ELR (cell line): ENCODE data around the gene MIEN1.
"Not testable (repeated sequence)": the region's sequence is repeated elsewhere in the genome, so short reads cannot be mapped to it uniquely, and the experiment has no call there.

ENCODE experiments used
- DNase-seq: peaks from one replicate; pipeline ENCODE4 v3.0.0-alpha.2; 2015; ENCODE audit warnings: low read depth

Gene MIEN1

DNA sequence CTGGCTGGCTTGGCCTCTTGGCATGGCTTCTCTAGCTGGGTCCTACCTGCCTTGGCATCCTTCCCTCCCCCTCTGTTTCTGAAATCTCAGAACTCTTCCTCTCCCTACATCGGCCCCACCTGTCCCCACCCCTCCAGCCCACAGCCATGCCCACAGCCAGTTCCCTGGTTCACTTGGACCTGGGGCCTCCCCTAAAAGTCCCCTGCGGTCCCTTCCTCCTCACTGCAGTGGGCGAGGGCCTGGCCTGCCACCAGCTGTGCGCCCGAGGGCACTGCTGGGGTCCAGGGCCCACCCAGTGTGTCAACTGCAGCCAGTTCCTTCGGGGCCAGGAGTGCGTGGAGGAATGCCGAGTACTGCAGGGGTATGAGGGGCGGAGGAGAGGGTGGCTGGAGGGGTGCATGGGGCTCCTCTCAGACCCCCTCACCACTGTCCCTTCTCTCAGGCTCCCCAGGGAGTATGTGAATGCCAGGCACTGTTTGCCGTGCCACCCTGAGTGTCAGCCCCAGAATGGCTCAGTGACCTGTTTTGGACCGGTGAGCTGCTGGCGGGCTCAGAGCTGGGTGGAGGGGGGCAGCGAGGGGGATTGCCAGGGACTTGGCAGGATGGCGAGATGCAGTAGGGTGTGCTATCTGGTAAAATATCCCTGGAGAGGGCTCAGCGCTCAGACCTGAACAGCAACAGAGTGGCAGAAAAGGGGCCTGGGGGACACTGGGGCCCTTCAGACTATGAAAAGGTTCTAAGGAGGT lies 14.1 kb downstream of the MIEN1 start:
- no peak for DNase-seq

DNA sequence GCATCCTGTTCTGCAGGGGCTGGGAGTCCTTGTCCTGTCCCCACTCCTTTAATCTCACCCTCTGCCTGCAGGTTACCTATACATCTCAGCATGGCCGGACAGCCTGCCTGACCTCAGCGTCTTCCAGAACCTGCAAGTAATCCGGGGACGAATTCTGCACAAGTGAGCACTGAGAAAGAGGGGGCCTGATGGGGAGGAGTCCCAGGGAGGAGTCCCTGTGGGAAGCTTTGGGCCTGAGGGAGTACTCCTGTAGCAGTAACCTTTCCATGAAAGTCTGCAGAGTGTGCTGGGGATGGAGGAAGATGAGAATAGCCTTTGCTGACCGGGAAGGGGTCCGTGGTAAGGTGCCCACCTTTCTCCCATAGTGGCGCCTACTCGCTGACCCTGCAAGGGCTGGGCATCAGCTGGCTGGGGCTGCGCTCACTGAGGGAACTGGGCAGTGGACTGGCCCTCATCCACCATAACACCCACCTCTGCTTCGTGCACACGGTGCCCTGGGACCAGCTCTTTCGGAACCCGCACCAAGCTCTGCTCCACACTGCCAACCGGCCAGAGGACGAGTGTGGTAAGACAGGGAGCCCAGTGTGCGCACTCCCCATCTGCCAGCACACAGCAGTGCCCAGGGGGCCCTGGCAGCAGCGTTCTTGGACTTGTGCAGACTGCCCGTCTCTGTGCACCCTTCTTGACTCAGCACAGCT lies 14.8 kb downstream of the MIEN1 start:
- DNase-seq: no peak

DNA sequence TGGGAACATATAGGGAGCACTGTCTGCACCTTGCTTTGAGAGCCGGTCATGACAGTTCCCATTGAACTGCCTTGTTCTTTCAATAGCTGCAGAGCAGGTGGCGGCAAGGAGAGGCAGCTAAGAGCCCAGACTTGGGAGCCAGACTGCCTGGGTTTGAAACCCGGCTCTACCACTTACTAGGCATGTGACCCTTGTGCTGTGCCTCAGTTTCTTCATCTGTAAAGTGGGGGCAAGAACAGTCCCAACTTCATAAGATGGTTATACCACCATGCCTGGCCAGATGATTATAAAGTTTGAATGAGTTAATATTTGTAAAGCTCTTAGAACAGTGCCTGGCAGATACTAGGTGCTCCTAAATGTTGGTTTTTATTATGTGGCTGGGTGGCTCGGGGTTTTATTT lies 16.1 kb downstream of the MIEN1 start:
- no peak for DNase-seq

DNA sequence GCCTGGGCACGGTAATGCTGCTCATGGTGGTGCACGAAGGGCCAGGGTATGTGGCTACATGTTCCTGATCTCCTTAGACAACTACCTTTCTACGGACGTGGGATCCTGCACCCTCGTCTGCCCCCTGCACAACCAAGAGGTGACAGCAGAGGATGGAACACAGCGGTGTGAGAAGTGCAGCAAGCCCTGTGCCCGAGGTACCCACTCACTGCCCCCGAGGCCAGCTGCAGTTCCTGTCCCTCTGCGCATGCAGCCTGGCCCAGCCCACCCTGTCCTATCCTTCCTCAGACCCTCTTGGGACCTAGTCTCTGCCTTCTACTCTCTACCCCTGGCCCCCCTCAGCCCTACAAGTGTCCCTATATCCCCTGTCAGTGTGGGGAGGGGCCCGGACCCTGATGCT lies 18.5 kb downstream of the MIEN1 start:
- no peak for DNase-seq

DNA sequence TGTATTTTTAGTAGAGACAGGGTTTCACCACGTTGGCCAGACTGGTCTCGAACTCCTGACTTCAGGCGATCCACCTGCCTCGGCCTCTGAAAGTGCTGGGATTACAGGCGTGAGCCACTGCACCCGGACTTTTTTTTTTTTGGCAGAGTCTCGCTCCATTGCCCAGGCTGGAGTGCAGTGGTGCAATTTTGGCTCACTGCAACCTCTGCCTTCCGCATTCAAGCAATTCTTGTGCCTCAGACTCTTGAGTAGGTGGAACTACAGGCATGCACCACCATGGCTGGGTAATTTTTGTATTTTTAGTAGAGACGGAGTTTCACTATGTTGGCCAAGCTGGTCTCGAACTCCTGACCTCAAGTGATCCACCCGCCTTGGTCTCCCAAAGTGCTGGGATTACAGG lies 19.3 kb downstream of the MIEN1 start:
- DNase-seq: not testable (repeated sequence)

DNA sequence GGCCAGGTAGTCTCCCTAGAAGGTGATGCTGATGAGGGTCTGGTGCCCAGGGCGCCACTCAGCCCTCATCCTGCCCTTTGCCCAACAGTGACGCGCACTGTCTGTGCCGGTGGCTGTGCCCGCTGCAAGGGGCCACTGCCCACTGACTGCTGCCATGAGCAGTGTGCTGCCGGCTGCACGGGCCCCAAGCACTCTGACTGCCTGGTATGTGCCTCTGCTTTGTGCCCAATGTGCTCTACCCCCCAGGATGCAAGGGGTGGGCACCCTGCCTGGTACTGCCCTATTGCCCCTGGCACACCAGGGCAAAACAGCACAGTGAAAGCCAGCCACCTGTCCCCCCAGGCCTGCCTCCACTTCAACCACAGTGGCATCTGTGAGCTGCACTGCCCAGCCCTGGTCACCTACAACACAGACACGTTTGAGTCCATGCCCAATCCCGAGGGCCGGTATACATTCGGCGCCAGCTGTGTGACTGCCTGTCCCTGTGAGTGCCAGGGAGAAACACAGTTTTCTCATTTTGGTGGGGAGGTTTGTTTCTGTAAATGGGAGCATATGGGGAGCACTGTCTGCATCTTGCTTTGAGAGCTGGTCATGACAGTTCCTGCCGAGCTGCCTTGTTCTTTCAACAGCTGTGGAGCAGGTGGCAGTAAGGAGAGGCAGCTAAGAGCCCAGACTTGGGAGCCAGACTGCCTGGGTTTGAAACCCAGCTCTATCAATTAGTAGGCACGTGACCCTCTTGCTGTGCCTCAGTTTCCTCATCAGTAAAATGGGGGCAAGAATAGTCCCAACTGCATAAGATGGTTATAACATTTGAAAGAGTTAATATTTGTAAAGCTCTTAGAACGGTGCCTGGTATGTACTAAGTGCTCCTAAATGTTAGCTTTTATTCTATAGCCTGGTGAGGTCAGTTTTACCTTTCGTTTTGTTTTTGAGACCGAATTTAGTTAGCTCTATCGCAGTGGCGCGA lies 20.1 kb downstream of the MIEN1 start:
- no peak for DNase-seq

DNA sequence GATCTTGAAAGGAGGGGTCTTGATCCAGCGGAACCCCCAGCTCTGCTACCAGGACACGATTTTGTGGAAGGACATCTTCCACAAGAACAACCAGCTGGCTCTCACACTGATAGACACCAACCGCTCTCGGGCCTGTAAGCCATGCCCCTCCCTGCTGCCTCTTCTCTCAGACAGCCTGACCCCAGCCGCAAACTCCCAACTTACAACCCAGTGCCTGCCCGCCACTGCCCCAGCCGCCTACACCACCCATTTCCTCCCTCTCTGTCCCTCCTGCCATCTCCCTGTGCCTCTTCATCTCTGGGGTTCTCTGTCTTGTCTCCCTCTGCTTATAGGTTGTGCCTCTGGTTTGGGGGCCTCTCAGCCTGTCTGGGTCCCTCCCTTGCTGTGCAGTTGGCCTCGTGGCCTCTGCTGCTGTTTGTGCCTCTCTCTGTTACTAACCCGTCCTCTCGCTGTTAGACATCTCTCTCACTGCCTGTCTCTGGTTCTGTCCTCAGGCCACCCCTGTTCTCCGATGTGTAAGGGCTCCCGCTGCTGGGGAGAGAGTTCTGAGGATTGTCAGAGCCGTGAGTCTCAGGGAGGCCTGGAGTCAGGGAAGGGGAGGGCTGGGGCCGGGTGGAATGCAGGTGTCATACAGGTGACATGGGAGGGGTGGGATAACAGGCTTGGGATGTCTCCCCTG lies 20.9 kb downstream of the MIEN1 start:
- no peak for DNase-seq

DNA sequence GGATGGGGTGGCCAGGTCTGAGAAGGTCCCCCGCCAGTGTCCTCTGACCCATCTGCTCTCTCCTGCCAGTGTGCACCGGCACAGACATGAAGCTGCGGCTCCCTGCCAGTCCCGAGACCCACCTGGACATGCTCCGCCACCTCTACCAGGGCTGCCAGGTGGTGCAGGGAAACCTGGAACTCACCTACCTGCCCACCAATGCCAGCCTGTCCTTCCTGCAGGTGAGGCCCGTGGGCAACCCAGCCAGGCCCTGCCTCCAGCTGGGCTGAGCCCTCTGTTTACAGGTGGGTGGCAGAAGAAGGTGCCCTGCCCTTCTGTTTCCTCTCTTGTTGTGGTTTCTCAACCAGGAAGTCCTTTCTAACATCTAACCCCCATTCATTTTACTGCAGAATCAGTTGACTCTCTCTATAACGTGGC lies 23.4 kb downstream of the MIEN1 start:
- no peak for DNase-seq

DNA sequence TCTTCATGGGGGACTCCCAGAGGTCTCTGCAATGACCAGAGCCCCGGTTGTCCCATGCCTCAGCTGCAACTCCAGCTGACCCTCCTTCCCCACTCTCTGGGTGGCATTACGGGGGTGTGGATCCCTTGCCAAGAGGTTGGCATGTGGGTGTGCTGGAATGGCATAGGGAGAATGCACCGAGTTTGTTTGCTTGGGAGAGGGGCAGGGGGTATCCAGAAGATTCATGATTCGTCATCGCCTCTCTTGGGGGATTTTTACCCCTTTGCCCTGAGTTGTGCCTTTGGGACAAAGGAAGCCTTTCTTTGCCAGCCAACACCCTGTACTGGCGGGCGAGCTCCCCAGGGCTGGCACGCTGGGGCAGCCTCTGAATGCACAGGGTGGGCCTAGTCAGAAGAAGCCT lies 23.9 kb downstream of the MIEN1 start:
- no peak for DNase-seq

DNA sequence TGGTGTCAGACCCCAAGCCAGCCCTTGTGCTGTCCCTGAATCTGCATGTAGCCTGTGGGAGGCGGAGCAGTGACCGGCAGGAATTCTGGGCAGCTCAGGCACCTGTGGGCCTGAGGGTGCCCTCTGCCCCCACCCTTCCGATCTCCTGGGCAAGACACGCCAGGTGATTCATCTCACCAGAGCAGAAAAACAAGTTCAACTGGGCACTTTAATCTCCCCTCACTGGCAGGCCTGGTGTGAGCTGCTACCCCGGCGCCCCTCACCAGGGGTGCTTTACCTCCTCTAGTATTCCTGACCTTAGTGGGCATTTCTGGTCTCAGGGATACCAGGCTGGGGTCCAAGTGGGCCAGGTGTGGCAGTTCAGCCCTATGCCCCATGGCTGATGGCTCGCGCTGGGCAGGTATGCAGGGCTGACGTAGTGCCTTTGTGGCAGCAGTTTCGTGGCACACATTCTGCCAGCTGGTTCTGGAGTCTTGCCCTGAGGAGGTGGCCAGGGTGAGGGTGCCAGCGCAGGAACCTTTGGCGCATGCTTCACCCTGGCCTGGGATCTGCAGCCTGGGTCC lies 24.5 kb downstream of the MIEN1 start:
- no peak for DNase-seq

DNA sequence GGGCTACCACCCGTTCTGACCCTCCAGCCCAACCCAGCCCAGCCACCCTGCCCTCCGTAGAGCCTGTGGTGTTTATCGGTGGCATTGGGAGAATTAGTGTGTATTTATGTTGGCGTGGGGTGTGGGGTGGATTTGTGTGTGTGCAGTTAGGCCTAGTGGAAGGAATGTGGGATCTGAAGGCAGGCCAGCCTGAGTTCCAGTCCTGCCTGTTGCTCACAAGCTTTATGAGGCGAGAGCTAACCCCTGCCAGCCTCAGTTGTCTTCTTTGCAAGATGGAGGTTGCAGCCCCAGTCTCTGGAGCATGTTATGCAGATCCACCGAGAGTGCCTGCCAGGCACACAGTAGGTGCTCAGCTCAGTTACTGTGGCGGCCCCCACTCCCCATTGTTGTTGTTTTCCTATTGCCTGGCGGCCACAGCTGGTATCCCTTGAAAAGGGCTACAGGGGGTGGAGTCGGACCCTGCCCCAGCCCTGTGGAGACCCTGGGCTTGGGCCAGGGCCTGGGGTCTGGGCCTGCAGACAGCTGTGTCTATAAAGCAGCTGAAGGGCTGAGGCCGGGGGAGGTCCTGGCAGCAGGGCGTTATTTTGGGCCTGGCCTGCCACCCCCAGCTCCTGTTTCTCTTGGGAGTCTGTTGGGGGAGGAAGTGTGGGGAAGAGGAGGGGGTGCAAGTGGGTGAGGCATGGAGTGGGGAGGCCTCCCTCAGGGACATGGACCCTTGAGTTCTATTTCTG lies 25.3 kb downstream of the MIEN1 start:
- no peak for DNase-seq

DNA sequence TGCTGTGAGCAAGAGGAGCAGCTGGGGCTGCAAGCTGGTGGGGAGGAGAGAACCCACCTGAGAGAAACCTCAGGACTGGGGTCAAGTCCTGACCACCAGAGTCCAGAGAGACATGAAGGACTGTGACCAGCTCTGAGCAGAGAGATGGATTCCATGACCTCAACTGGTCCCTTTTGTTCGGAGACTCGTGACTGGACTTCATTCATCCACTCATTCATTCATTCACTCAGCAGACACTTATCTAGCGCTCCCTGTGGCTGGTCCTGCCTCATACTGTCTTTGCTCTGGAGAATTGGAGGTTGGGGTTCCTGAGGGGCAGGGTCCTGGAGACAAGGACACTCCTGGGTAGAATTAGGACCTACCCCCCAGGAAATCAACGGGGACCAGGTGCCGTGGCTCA lies 26.4 kb downstream of the MIEN1 start:
- DNase-seq: no peak

DNA sequence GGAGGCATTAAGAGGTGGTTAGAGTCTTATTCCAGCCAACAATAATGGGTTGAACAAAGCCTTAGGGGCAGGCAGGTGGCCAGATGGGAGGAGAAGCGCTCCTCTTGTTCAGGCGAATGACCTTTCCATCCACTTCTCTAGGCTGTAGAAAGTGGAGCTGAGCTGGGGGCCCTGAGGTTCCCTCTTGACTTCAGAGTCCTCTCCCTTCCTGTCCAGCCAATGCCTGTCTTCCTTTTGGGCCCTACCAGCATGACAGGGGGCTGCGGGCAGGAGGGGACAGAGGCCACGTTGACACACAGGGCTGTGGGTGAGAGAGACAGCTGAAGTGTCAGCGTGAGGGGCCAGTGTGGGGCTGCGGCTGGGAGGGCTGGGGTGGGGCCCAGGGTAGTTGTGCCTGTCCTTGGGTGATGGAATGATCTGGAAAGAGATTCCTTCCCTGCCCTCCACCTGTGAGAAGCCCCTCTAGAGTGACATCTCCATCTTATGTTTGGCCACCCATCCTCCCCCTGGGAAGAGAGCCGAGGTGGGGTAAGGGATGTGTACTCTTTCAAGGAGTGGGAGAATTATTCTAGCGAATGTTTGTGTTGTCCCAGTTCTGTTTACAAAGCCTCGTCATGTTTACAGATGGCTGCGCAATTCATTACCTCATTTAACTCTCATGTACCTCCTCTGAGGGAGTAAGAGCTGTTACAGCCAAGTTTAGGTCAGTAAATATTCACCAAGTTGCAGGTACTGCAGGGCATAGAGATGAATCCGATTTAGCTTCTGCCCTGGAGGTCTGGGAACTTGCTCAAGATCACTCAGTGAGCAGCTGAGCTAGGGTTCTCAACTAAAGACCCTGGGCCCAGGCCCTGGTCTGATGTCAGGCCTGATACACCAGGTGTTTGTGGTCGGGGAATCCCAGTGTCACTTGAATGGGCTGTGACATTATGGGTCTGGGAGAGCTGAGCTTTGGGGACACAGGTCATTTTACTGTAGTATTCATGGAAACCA lies 27.1 kb downstream of the MIEN1 start:
- no peak for DNase-seq

DNA sequence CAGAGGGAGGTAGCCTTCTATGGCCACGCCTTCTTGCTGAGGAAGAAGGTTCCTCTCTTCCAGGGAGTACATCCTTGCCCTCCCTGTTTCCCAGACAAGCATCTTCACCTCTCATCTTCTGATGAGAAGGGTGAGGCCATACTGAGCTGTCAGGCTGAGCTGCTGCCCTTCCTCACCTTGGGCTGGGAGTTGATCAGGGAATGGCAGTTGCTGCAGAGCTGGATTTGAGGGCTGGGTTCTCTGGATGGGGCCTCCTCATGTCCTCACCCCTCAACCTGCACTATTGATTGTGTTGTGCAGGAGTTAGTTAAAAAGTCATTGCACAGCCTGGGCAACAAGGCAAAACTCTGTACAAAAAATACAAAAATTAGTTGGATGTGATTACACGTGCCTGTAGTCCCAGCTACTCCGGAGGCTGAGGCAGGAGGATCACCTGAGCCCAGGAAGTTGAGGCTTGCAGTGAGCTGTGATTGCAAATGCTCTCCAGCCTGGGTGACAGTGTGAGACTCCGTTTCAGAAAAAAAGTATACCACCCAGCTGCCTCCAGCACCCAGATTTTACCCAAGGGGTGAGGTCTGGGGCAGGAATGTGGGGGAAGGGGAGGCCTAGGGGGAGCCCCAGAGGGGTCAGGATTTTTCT lies 28.4 kb downstream of the MIEN1 start:
- DNase-seq: no peak

DNA sequence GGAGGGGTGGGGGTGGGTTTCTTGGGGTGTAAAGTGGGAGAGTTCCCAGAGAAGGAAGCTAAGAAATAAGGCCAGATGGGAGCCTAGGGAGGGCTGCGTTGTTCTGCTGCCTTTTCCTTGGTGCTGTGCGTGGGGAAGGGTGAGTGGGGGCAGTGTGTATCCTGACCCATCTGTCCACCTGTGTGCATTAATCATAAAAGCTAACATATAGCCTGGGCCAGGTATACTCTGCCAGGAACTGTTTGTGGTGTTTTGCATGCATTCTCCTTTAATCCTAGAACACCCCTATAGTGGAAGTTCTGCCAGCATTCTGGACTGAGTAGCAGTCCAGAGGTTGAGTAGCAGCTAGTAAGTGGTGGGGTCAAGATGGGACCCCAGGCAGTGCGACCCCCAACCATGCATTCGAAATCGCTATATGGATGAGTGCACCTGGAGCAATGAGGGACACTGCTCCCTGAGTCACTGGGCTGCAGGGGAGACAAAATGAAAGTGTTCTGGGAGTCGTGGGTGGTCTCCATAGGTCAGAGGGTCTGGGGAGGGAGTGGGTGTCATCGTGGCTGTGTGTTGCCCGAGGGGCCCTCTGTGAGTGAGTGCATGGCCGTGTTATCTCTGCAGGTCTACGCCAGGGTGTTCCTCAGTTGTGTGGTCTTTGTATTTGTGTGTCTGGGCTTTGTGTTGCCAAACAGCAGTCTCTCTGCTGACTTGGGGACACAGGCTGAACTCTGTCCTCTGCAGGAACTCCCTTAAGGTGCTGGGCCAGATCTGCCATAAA lies 29.1 kb downstream of the MIEN1 start:
- no peak for DNase-seq

DNA sequence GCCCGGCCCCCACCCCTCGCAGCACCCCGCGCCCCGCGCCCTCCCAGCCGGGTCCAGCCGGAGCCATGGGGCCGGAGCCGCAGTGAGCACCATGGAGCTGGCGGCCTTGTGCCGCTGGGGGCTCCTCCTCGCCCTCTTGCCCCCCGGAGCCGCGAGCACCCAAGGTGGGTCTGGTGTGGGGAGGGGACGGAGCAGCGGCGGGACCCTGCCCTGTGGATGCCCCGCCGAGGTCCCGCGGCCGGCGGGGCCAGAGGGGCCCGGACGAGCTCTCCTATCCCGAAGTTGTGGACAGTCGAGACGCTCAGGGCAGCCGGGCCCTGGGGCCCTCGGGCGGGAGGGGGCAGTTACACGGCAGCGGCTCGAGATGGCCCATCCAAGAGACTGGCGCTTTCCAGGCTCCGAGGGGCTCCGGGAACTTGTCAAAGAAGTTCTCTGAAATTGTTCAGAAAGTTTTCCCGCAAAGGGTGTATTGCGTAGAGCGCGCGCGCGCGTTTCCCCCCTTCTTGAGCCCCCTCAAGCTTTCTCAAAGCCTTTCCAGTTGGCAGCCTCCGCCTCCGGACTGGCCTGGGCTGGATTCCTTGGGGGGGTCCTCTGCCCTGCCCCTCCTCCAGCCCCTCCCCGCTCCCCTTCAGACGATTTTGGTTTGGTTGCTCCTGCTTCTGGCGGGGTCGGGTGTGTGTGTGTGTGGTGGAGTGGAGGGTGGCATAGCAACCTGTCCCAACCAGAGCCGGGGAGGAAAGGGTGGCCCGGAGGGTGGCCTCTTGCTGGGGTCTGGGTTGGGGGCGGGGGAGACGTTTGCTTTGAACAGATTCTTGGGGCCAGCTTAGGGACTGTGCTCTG lies 30.0 kb downstream of the MIEN1 start:
- DNase-seq: peak; percentile 46

DNA sequence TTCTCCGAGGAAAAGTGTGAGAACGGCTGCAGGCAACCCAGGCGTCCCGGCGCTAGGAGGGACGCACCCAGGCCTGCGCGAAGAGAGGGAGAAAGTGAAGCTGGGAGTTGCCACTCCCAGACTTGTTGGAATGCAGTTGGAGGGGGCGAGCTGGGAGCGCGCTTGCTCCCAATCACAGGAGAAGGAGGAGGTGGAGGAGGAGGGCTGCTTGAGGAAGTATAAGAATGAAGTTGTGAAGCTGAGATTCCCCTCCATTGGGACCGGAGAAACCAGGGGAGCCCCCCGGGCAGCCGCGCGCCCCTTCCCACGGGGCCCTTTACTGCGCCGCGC lies 30.5 kb downstream of the MIEN1 start, which contains the start of gene ERBB2:
TSS of gene ERBB2 (plus strand) at position 247 of the 330 bp plus-strand sequence. CDS start 175 bp downstream, outside the sequence.
- peak; percentile 79 for DNase-seq
